ENCODE measurements around the gene C9orf50. TPM values are rescaled to one million over a fixed set of nuclear protein-coding genes. Genes with fewer than 3 reads are reported as not detected.

Gene C9orf50
- total RNA-seq, 3 donors from 2014 or later (not counting 1 experiment from before 2014, with no cell fraction given): not detected

- no peak for TF ChIP-seq CTCF (IDR thresholded peaks at IDR 0.05)
- Mint-ChIP-seq H3K36me3 (no peaks in the 10 kb centered on the region), H3K4me3 (no peak overlapping the region), H3K4me1 (peaks cover 28 to 56% of the 10 kb centered on the region in 2 donors), H3K9me3 (no peaks in the 10 kb centered on the region), H3K27me3 (ENCODE audit: low read depth in 2 of 2) (peaks cover 0 to 3% of the 10 kb centered on the region in 2 donors), H3K27ac (peak overlapping the region; percentile 48 to 96)
- 92% methylated on average over 15 of the region's 15 CpGs for WGBS (ENCODE audit: insufficient coverage)
- intact Hi-C loops (cut with micrococcal nuclease): no loop called here
- no peaks in the 10 kb centered on the region for H3K27me3 ChIP-seq (ENCODE audit: control insufficient read depth, insufficient read depth, low read length)
- H3K27ac ChIP-seq (ENCODE audit: low read length): no peak overlapping the region
- DNase-seq (no peak), ATAC-seq (no peak)
- H3K9me3 ChIP-seq (ENCODE audit: control insufficient read depth, insufficient read depth, low read length): no peaks in the 10 kb centered on the region
- no peaks in the 10 kb centered on the region for H3K36me3 ChIP-seq (ENCODE audit: control insufficient read depth, insufficient read depth, low read length)
- H3K4me1 ChIP-seq (ENCODE audit: control insufficient read depth, insufficient read depth, low read length): peaks cover 60% of the 10 kb centered on the region
- H3K4me3 ChIP-seq (ENCODE audit: low read length): no peak overlapping the region
Observed at GRCh38 chr9:129606161-129607026, 14.5 kb downstream of the C9orf50 start.

- Mint-ChIP-seq H3K4me1 (peaks cover 24 to 46% of the 10 kb centered on the region in 2 donors), H3K27me3 (ENCODE audit: low read depth in 2 of 2) (peaks cover 0 to 5% of the 10 kb centered on the region in 2 donors), H3K27ac (peak overlapping the region in 1 of 2 donors; percentile 41), H3K4me3 (no peak overlapping the region), H3K36me3 (no peaks in the 10 kb centered on the region), H3K9me3 (no peaks in the 10 kb centered on the region)
- no peaks in the 10 kb centered on the region for H3K36me3 ChIP-seq (ENCODE audit: control insufficient read depth, insufficient read depth, low read length)
- H3K9me3 ChIP-seq (ENCODE audit: control insufficient read depth, insufficient read depth, low read length): no peaks in the 10 kb centered on the region
- 47% methylated on average over 7 of the region's 8 CpGs for WGBS (ENCODE audit: insufficient coverage)
- H3K27me3 ChIP-seq (ENCODE audit: control insufficient read depth, insufficient read depth, low read length): no peaks in the 10 kb centered on the region
- H3K4me3 ChIP-seq (ENCODE audit: low read length): no peak overlapping the region
- ATAC-seq (no peak), DNase-seq (peak in 1 of 2 donors; percentile 50)
- intact Hi-C loops (cut with micrococcal nuclease): no loop called here
- peaks cover 49% of the 10 kb centered on the region for H3K4me1 ChIP-seq (ENCODE audit: control insufficient read depth, insufficient read depth, low read length)
- TF ChIP-seq CTCF (IDR thresholded peaks at IDR 0.05): no peak
- H3K27ac ChIP-seq (ENCODE audit: low read length): no peak overlapping the region
Observed at GRCh38 chr9:129604766-129605163, 16.1 kb downstream of the C9orf50 start.

- no peak for TF ChIP-seq CTCF (IDR thresholded peaks at IDR 0.05)
- H3K4me3 Mint-ChIP-seq: no peak overlapping the region
Observed at GRCh38 chr9:129604056-129604765, 16.7 kb downstream of the C9orf50 start.

More at GRCh38 chr9:129604056-129604765, 16.7 kb downstream of the C9orf50 start:
- no peaks in the 10 kb centered on the region for H3K36me3 ChIP-seq (ENCODE audit: control insufficient read depth, insufficient read depth, low read length)
- H3K4me1 ChIP-seq (ENCODE audit: control insufficient read depth, insufficient read depth, low read length): peaks cover 44% of the 10 kb centered on the region
- H3K9me3 Mint-ChIP-seq: no peaks in the 10 kb centered on the region
- H3K27ac Mint-ChIP-seq: no peak overlapping the region
- peaks cover 21 to 42% of the 10 kb centered on the region in 2 donors for H3K4me1 Mint-ChIP-seq
- 81% methylated on average over 12 of the region's 12 CpGs for WGBS (ENCODE audit: insufficient coverage)
- no peaks in the 10 kb centered on the region for H3K27me3 ChIP-seq (ENCODE audit: control insufficient read depth, insufficient read depth, low read length)
- no peak for DNase-seq
- intact Hi-C loops (cut with micrococcal nuclease): no loop called here
- no peak for ATAC-seq
- H3K9me3 ChIP-seq (ENCODE audit: control insufficient read depth, insufficient read depth, low read length): no peaks in the 10 kb centered on the region
- H3K27ac ChIP-seq (ENCODE audit: low read length): no peak overlapping the region
- peaks cover 0 to 3% of the 10 kb centered on the region in 2 donors for H3K27me3 Mint-ChIP-seq (ENCODE audit: low read depth in 2 of 2)
- H3K4me3 ChIP-seq (ENCODE audit: low read length): no peak overlapping the region
- no peaks in the 10 kb centered on the region for H3K36me3 Mint-ChIP-seq
